WTC11 (cell line): ENCODE data around the gene IFT88. TPM values are rescaled to one million over a fixed set of nuclear protein-coding genes. Genes with fewer than 3 reads are reported as not detected.

Experiments
- ATAC-seq: fragments of 200-7000 bp; cut with Tn5 transposase; 2 replicates; pipeline ENCODE4 v1.10.0; 2021; ENCODE audit warnings: mild to moderate bottlenecking, moderate library complexity
- CTCF ChIA-PET: fragments of 300-600 bp; sonication (Branson Sonifier 250); formaldehyde crosslinking; loops from one replicate; lab custom pipeline; 2021; ENCODE audit warnings: antibody characterized with exemption; lab: Charles Lee
- POLR2A ChIA-PET: fragments of 350-600 bp; sonication (Branson Sonifier 250); formaldehyde crosslinking; loops from one replicate; lab custom pipeline; 2021; ENCODE audit warnings: antibody characterized with exemption; lab: Charles Lee
- DNase-seq: peaks from one replicate; pipeline ENCODE4 v3.0.0; 2021; ENCODE audit warnings: low spot score
- H3K27ac Mint-ChIP-seq: 2 replicates; pipeline ENCODE4 v1.8.0; 2021; ENCODE audit warnings: mixed read lengths
- H3K27me3 Mint-ChIP-seq: 2 replicates; pipeline ENCODE4 v1.8.0; 2021; ENCODE audit warnings: low read depth, mild to moderate bottlenecking, moderate library complexity, mixed read lengths
- H3K36me3 Mint-ChIP-seq: 2 replicates; pipeline ENCODE4 v1.8.0; 2021; ENCODE audit warnings: mixed read lengths
- H3K4me1 Mint-ChIP-seq: 2 replicates; pipeline ENCODE4 v1.8.0; 2022; ENCODE audit warnings: mixed read lengths
- H3K4me3 Mint-ChIP-seq: 2 replicates; pipeline ENCODE4 v1.8.0; 2021; ENCODE audit warnings: mild to moderate bottlenecking, moderate library complexity, mixed read lengths
- H3K9me3 Mint-ChIP-seq: 2 replicates; pipeline ENCODE4 v1.8.0; 2021; ENCODE audit warnings: mixed read lengths
- ATF1 ChIP-seq: sonication (generic); formaldehyde crosslinking; IDR thresholded peaks from 2 replicates; pipeline ENCODE4 v1.8.1; 2023; ENCODE audit warnings: mild to moderate bottlenecking, moderate library complexity, missing genetic modification reagents
- CBFB ChIP-seq: sonication (generic); formaldehyde crosslinking; IDR thresholded peaks from 2 replicates; pipeline ENCODE4 v1.8.1; 2022; ENCODE audit warnings: mild to moderate bottlenecking, low read depth, missing genetic modification reagents
- CDX4 ChIP-seq: fragments of 250-450 bp; sonication (Bioruptor Pico); IDR thresholded peaks from 2 replicates; pipeline ENCODE4 v1.9.0; 2021; ENCODE audit warnings: moderate library complexity, mild to moderate bottlenecking, inconsistent platforms, borderline replicate concordance
- CREM ChIP-seq: sonication (generic); formaldehyde crosslinking; IDR thresholded peaks from 2 replicates; pipeline ENCODE4 v1.8.1; 2022; ENCODE audit warnings: mild to moderate bottlenecking, missing genetic modification reagents, moderate library complexity
- ETV6 ChIP-seq: sonication (generic); formaldehyde crosslinking; IDR thresholded peaks from 2 replicates; pipeline ENCODE4 v1.8.1; 2022; ENCODE audit warnings: mild to moderate bottlenecking, missing genetic modification reagents
- FOXP1 ChIP-seq: sonication (generic); formaldehyde crosslinking; IDR thresholded peaks from 2 replicates; pipeline ENCODE4 v1.8.0; 2022; ENCODE audit warnings: missing genetic modification reagents, mild to moderate bottlenecking, moderate library complexity, borderline replicate concordance
- JAZF1 ChIP-seq: fragments of 250-450 bp; sonication (Bioruptor Pico); IDR thresholded peaks from 2 replicates; pipeline ENCODE4 v1.9.0; 2021; ENCODE audit warnings: moderate library complexity, mild to moderate bottlenecking, inconsistent platforms
- KAT7 ChIP-seq: sonication (generic); formaldehyde crosslinking; IDR thresholded peaks from 2 replicates; pipeline ENCODE4 v1.8.1; 2023; ENCODE audit warnings: missing genetic modification reagents, mild to moderate bottlenecking, borderline replicate concordance
- MYBL2 ChIP-seq: sonication (generic); formaldehyde crosslinking; IDR thresholded peaks from 2 replicates; pipeline ENCODE4 v1.8.1; 2023; ENCODE audit warnings: mild to moderate bottlenecking, moderate library complexity, missing genetic modification reagents
- NR1H2 ChIP-seq: sonication (generic); formaldehyde crosslinking; IDR thresholded peaks from 2 replicates; pipeline ENCODE4 v1.9.0; 2021; ENCODE audit warnings: mild to moderate bottlenecking, moderate library complexity, missing genetic modification reagents
- OVOL2 ChIP-seq: fragments of 250-450 bp; sonication (Bioruptor Pico); IDR thresholded peaks from 2 replicates; pipeline ENCODE4 v1.9.0; 2021; ENCODE audit warnings: mild to moderate bottlenecking, borderline replicate concordance
- PREB ChIP-seq: sonication (generic); formaldehyde crosslinking; IDR thresholded peaks from 2 replicates; pipeline ENCODE4 v1.8.1; 2022; ENCODE audit warnings: mild to moderate bottlenecking, missing genetic modification reagents, moderate library complexity, borderline replicate concordance
- RORB ChIP-seq: fragments of 250-450 bp; sonication (Bioruptor Pico); IDR thresholded peaks from 2 replicates; pipeline ENCODE4 v1.9.0; 2021; ENCODE audit warnings: mild to moderate bottlenecking
- SP1 ChIP-seq: sonication (generic); formaldehyde crosslinking; conservative IDR thresholded peaks from 2 replicates; pipeline ENCODE4 v1.8.1; 2022; ENCODE audit warnings: missing genetic modification reagents
- TEAD1 ChIP-seq: sonication (generic); formaldehyde crosslinking; IDR thresholded peaks from 2 replicates; pipeline ENCODE4 v1.8.0; 2022; ENCODE audit warnings: mild to moderate bottlenecking, missing genetic modification reagents
- USF1 ChIP-seq: sonication (generic); formaldehyde crosslinking; IDR thresholded peaks from 2 replicates; pipeline ENCODE4 v1.8.0; 2022; ENCODE audit warnings: mild to moderate bottlenecking, missing genetic modification reagents
- ZNF138 ChIP-seq: sonication (generic); formaldehyde crosslinking; conservative IDR thresholded peaks from 2 replicates; pipeline ENCODE4 v1.8.1; 2022; ENCODE audit warnings: mild to moderate bottlenecking, moderate library complexity, missing genetic modification reagents
- ZNF232 ChIP-seq: sonication (generic); formaldehyde crosslinking; IDR thresholded peaks from 2 replicates; pipeline ENCODE4 v1.8.0; 2022; ENCODE audit warnings: mild to moderate bottlenecking, missing genetic modification reagents
- ZNF416 ChIP-seq: fragments of 250-450 bp; sonication (Bioruptor Pico); IDR thresholded peaks from 2 replicates; pipeline ENCODE4 v1.9.0; 2021; ENCODE audit warnings: mild to moderate bottlenecking, inconsistent platforms
- ZNF671 ChIP-seq: fragments of 250-450 bp; sonication (Bioruptor Pico); IDR thresholded peaks from 2 replicates; pipeline ENCODE4 v1.8.0; 2021; ENCODE audit warnings: mild to moderate bottlenecking
- total RNA-seq: library from RNA; stranded (reverse); gene quantifications from 3 replicates; pipeline ENCODE4 v1.2.3, GENCODE V29; 2021
- TF ChIP-seq, protein P1 (sequence below): sonication (generic); formaldehyde crosslinking; IDR thresholded peaks from 2 replicates; pipeline ENCODE4 v1.8.0; 2023; ENCODE audit warnings: missing genetic modification reagents, mild to moderate bottlenecking, borderline replicate concordance
- TF ChIP-seq, protein P2 (sequence below): sonication (generic); formaldehyde crosslinking; IDR thresholded peaks from 2 replicates; pipeline ENCODE4 v1.8.1; 2023; ENCODE audit warnings: mild to moderate bottlenecking, moderate library complexity, missing genetic modification reagents
- TF ChIP-seq, protein P3 (sequence below): sonication (generic); formaldehyde crosslinking; IDR thresholded peaks from 2 replicates; pipeline ENCODE4 v1.8.1; 2023; ENCODE audit warnings: mild to moderate bottlenecking, missing genetic modification reagents, moderate library complexity

The IFT88 gene
- total RNA-seq, 1 experiment from 2014 or later = 6.5 TPM

DNA sequence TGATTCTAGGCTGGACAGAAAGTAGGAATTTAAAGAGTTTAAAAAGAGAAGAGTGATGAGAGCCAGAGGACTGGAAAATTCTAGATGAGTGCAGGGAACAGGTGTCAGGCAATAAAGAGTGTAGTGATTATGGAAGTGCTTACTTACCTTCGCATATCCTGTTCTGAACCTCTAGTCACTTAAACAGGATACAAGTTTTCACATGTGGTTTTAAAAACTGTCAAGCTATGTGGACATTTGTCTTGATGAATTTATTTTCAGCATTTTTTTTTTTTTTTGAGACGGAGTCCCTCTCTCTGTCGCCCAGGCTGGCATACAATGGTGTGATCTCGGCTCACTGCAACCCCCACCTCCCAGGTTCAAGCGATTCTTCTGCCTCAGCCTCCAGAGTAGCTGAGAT, 102.2 kb downstream of the IFT88 start:
- no peak overlapping the region for H3K27ac Mint-ChIP-seq
- peaks cover 3% of the 10 kb centered on the region; the same call in 1 of the 2 replicates for H3K36me3 Mint-ChIP-seq
- 0 out of 2 replicates have a peak, but pooled peaks cover 3% of the 10 kb centered on the region for H3K9me3 Mint-ChIP-seq
- H3K27me3 Mint-ChIP-seq = no peaks in the 10 kb centered on the region
- H3K4me1 Mint-ChIP-seq = no peaks in the 10 kb centered on the region
- no peak for ATAC-seq
- no peak for TF ChIP-seq SP1 (CRISPR knock-in tag)
- TF ChIP-seq FOXP1 (CRISPR knock-in tag) = no peak
- DNase-seq = no peak
- POLR2A ChIA-PET = no interaction called here
- no peak overlapping the region for H3K4me3 Mint-ChIP-seq
- CTCF ChIA-PET = interaction anchor here (1.6 kb wide), 1 partner anchor 45 kb away, joined by 3 read pairs; no protein-coding TSS in a partner anchor

- CTCF ChIA-PET = no interaction called here
- Mint-ChIP-seq H3K27ac (no peak overlapping the region), H3K36me3 (no peaks in the 10 kb centered on the region), H3K27me3 (no peaks in the 10 kb centered on the region), H3K4me3 (no peak overlapping the region), H3K9me3 (no peaks in the 10 kb centered on the region), H3K4me1 (no peaks in the 10 kb centered on the region)
- POLR2A ChIA-PET = interaction anchor here (0.6 kb wide), 1 partner anchor 13 kb away, joined by 5 read pairs; no protein-coding TSS in a partner anchor
- TF ChIP-seq KAT7 (CRISPR knock-in tag) (no peak), JAZF1 (no peak), TEAD1 (CRISPR knock-in tag) (no peak), OVOL2 (CRISPR knock-in tag) (no peak), ZNF232 (CRISPR knock-in tag) (no peak), NR1H2 (CRISPR knock-in tag) (no peak), CBFB (CRISPR knock-in tag) (no peak), ATF1 (CRISPR knock-in tag) (no peak), CREM (CRISPR knock-in tag) (no peak), ZNF671 (CRISPR knock-in tag) (no peak), PREB (CRISPR knock-in tag) (no peak), ETV6 (no peak), MYBL2 (CRISPR knock-in tag) (no peak)
- TF ChIP-seq, protein P1, sequence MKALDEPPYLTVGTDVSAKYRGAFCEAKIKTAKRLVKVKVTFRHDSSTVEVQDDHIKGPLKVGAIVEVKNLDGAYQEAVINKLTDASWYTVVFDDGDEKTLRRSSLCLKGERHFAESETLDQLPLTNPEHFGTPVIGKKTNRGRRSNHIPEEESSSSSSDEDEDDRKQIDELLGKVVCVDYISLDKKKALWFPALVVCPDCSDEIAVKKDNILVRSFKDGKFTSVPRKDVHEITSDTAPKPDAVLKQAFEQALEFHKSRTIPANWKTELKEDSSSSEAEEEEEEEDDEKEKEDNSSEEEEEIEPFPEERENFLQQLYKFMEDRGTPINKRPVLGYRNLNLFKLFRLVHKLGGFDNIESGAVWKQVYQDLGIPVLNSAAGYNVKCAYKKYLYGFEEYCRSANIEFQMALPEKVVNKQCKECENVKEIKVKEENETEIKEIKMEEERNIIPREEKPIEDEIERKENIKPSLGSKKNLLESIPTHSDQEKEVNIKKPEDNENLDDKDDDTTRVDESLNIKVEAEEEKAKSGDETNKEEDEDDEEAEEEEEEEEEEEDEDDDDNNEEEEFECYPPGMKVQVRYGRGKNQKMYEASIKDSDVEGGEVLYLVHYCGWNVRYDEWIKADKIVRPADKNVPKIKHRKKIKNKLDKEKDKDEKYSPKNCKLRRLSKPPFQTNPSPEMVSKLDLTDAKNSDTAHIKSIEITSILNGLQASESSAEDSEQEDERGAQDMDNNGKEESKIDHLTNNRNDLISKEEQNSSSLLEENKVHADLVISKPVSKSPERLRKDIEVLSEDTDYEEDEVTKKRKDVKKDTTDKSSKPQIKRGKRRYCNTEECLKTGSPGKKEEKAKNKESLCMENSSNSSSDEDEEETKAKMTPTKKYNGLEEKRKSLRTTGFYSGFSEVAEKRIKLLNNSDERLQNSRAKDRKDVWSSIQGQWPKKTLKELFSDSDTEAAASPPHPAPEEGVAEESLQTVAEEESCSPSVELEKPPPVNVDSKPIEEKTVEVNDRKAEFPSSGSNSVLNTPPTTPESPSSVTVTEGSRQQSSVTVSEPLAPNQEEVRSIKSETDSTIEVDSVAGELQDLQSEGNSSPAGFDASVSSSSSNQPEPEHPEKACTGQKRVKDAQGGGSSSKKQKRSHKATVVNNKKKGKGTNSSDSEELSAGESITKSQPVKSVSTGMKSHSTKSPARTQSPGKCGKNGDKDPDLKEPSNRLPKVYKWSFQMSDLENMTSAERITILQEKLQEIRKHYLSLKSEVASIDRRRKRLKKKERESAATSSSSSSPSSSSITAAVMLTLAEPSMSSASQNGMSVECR = no peak
- no peak for ATAC-seq
- DNase-seq = no peak
Measured at GRCh38 chr13:20671789-20672188, 104.8 kb downstream of the IFT88 start.

DNA sequence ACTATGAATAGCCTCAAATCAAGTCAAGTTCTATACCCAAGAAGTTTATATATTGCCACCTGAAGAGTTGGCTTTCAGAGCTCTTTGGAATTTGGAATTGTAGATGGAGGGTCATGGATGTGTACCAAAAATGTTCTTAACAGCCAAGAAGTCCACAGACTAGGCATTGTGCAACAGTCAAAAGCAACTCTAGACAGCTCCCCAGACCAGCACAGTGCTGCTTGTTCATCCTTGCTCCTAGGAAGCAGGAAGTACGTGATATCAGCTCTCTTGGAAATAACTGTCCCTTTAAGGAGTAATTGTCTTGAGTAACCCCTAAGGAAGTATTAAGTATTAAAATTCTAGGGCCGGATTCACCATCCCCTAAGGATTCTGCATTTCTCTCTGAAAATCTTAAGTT, 105.8 kb downstream of the IFT88 start:
- no peaks in the 10 kb centered on the region for H3K9me3 Mint-ChIP-seq
- POLR2A ChIA-PET = no interaction called here
- 0 out of 2 replicates have a peak, but pooled peaks cover 3% of the 10 kb centered on the region for H3K4me1 Mint-ChIP-seq
- DNase-seq (no peak), ATAC-seq (no peak)
- H3K36me3 Mint-ChIP-seq = no peaks in the 10 kb centered on the region
- H3K27ac Mint-ChIP-seq = no peak overlapping the region
- CTCF ChIA-PET = no interaction called here
- no peak overlapping the region for H3K4me3 Mint-ChIP-seq
- no peaks in the 10 kb centered on the region for H3K27me3 Mint-ChIP-seq
- TF ChIP-seq CDX4 (CRISPR knock-in tag) (no peak), ATF1 (CRISPR knock-in tag) (no peak), ZNF416 (CRISPR knock-in tag) (no peak), RORB (CRISPR knock-in tag) (no peak), ZNF138 (CRISPR knock-in tag) (no peak), ZNF232 (CRISPR knock-in tag) (no peak), NR1H2 (CRISPR knock-in tag) (no peak), USF1 (CRISPR knock-in tag) (no peak)
- TF ChIP-seq, protein P2, sequence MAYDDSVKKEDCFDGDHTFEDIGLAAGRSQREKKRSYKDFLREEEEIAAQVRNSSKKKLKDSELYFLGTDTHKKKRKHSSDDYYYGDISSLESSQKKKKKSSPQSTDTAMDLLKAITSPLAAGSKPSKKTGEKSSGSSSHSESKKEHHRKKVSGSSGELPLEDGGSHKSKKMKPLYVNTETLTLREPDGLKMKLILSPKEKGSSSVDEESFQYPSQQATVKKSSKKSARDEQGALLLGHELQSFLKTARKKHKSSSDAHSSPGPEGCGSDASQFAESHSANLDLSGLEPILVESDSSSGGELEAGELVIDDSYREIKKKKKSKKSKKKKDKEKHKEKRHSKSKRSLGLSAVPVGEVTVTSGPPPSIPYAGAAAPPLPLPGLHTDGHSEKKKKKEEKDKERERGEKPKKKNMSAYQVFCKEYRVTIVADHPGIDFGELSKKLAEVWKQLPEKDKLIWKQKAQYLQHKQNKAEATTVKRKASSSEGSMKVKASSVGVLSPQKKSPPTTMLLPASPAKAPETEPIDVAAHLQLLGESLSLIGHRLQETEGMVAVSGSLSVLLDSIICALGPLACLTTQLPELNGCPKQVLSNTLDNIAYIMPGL = no peak
- TF ChIP-seq, protein P3, sequence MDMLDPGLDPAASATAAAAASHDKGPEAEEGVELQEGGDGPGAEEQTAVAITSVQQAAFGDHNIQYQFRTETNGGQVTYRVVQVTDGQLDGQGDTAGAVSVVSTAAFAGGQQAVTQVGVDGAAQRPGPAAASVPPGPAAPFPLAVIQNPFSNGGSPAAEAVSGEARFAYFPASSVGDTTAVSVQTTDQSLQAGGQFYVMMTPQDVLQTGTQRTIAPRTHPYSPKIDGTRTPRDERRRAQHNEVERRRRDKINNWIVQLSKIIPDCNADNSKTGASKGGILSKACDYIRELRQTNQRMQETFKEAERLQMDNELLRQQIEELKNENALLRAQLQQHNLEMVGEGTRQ (CRISPR knock-in tag) = no peak
